HFF-Myc (cell line): ENCODE results near the gene SPTLC3.

Experiments
- DNase-seq: peaks from one replicate; pipeline ENCODE4 v3.0.0-alpha.2; 2011; ENCODE audit warnings: low read depth; ENCODE audit errors: extremely low read depth
- H3K4me3 ChIP-seq: replicated peaks from 2 replicates; pipeline ENCODE4 v1.5.1; 2011; ENCODE audit warnings: low read depth, mild to moderate bottlenecking, control low read depth, low read length
- TF ChIP-seq, protein P1 (sequence below): IDR thresholded peaks from 2 replicates; pipeline ENCODE4 v1.5.1; 2012; ENCODE audit warnings: mild to moderate bottlenecking, low read depth, low read length, control low read depth; ENCODE audit errors: missing control alignments

The SPTLC3 gene

DNA sequence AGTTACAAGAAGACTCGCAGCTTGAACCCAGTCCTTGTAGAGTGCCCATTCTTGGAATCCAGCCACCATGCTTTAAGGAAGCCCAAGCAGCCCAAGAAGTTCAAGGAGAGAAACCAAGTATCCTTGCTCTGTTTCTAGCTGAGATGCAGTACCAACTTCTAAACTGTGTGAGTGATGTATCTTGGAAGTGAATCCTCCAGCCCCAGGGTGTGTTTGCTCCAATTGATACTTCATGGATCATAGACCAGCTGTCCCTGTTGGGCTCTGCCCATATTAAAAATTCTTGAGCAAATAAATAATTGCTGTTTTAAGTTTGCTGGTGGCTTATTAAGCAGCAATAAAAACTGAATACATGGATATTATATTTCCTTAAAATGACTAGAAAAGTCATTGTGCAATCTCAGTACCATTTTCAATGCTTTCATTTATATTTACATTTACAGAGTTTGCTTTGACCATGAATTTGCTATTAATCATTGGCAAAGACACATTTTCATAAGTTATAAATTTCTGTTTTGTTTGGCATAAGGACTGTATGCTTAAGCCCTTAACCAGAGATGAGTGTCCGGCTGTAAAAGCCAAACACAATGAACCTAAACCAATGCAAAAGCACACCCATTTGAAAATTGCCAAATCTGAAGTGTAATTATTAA lies 9.2 kb downstream of the SPTLC3 start:
- TF ChIP-seq, protein P1, sequence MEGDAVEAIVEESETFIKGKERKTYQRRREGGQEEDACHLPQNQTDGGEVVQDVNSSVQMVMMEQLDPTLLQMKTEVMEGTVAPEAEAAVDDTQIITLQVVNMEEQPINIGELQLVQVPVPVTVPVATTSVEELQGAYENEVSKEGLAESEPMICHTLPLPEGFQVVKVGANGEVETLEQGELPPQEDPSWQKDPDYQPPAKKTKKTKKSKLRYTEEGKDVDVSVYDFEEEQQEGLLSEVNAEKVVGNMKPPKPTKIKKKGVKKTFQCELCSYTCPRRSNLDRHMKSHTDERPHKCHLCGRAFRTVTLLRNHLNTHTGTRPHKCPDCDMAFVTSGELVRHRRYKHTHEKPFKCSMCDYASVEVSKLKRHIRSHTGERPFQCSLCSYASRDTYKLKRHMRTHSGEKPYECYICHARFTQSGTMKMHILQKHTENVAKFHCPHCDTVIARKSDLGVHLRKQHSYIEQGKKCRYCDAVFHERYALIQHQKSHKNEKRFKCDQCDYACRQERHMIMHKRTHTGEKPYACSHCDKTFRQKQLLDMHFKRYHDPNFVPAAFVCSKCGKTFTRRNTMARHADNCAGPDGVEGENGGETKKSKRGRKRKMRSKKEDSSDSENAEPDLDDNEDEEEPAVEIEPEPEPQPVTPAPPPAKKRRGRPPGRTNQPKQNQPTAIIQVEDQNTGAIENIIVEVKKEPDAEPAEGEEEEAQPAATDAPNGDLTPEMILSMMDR = no peak
- H3K4me3 ChIP-seq = no peak overlapping the region
- no peak for DNase-seq

DNA sequence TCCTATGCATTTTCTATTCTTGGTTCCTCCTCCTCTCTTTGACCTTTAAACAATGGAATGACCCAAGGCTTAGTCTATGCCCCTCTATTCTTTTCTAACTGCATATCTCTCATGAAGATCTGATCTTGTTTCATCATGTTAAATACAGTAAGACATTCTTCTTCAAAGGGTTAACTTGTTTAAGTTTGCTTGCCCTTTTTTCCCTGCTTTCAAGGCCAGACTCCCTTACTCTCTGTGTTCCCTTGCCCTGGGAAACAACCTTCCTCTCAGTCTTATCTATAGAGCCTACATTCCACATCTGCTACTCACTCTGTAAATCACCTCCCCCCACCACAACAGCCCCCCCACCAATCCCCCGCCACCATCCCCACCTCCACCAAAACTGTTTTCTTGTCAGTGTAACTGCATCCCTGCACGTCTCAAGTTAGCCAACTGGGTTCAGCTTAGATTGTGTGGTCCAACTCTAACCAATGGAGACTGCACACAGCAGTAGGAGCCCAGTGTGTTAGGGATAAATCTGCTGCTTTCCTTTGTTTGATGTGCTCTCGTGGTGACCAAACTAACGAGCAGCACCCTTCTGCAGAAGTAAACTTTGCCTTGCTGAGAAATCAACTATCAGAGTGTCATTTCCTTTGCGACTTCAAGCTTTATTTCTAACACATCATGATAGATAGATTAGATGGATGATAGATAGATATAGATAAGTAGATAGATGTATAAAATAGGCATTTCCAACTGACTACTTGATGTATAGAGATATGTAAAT lies 12.6 kb downstream of the SPTLC3 start:
- DNase-seq = no peak
- TF ChIP-seq, protein P1 = no peak
- H3K4me3 ChIP-seq = no peak overlapping the region

DNA sequence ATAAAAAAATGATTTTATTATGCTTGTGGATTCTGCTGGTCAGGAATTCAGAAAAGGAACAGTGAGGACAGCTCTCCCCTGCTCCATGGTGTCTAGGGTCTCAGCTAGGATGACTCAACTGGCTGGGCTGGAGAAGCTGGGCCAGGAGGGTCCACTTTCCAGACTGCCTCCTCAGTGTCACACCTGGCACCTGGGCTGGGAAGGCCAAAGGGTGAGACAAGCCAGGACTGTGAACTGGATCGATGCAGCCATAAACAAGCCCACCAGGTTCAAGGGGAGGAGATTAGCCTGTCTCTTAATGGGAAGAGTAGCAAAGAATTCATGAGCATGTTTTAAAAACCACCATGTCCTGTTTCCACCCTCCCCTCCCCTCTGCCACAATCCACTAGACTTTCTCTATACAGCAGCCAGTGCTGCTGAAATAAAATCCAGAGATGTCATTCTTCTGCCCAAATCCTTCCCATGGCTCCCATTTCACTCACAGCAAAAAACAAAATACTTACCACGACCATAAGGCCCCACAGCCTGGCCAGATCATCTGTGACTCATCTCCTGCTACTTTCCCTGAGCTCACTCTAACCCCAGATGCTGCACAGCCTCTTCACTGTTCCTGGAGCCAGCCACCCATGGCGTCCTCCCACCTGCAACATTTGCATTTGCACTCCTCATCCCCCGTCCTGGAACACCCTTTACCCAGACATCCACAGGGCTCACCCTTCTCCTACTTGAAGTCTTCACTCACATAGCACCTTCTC lies 13.8 kb downstream of the SPTLC3 start:
- TF ChIP-seq, protein P1 = no peak
- no peak overlapping the region for H3K4me3 ChIP-seq
- DNase-seq = peak; percentile 72

DNA sequence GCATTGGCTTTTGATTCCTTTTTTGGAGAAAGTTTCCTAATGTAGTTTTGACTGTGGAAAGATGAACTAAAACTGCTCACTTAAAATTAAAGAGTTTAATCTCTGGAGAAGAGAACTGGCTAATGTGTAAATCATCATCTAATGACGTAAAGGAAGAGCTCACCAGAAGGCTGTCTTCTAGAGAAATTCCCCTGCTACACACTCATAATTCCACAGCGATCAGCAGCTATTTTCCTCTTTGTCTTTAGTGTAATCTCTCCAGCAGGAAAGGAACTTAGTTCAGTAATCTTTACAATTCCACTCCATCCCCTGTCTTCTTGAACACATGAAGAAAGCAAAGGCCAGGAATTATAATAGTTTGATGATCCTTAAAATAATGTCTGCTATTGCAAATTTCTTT lies 15.8 kb downstream of the SPTLC3 start:
- DNase-seq = no peak
- H3K4me3 ChIP-seq = no peak overlapping the region
- TF ChIP-seq, protein P1 = no peak

DNA sequence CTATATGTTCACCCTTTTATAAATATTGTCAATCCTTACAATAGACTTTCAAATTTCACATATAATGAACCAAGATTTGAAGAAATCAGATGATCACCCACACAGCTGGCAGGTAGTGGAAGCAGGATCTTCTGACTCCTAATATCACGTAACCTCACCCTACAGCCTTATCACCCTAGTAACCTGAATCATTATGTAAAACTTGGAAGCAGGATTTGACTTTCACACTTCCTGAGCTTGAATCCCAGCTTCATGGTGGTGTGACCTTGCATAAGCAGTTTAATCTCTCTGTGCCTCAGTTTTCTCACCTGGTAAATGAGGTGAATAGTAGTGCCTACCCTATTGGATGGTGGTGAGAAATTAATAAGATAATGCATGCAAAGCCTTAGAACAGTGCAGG lies 16.4 kb downstream of the SPTLC3 start:
- no peak for DNase-seq
- H3K4me3 ChIP-seq = no peak overlapping the region
- TF ChIP-seq, protein P1 = no peak

DNA sequence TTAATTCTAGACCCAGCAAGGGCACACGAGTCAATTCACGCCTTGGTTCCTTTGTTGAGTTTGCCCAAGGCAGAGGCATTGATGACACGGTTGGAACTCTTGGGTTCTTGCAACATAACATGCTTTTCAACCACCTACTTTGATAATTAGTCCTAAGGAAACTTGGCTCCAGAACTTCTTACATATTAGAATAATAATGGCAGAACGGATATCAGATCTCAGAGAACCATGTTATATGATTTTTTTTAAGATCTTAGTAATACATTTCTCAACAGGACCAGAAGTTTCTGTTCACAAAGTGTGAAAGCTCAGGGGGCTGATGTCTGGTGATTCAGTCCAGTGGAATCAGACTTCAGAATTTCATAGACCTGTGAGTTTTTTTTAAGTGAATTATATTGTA lies 19.2 kb downstream of the SPTLC3 start:
- no peak for DNase-seq
- H3K4me3 ChIP-seq = no peak overlapping the region
- TF ChIP-seq, protein P1 = no peak
